Upper lobe of right lung (tissue), 1 donor: Measurements from ENCODE around the gene SPIB. TPM values are rescaled to one million over a fixed set of nuclear protein-coding genes. Genes with fewer than 3 reads are reported as not detected.

Source experiments
- ATAC-seq: fragments of 200-7000 bp; cut with Tn5 transposase; one replicate; pipeline ENCODE4 v1.9.1; 2020; ENCODE audit warnings: mild to moderate bottlenecking, moderate library complexity
- DNase-seq: peaks from one replicate; pipeline ENCODE4 v3.0.0-alpha.2; 2020
- H3K27ac ChIP-seq: fragments of 200-600 bp; one replicate; pipeline ENCODE4 v1.8.0; 2022
- H3K27me3 ChIP-seq: fragments of 200-600 bp; one replicate; pipeline ENCODE4 v1.8.0; 2022; ENCODE audit warnings: mild to moderate bottlenecking
- H3K36me3 ChIP-seq: fragments of 200-600 bp; one replicate; pipeline ENCODE4 v1.8.0; 2022
- H3K4me1 ChIP-seq: fragments of 200-600 bp; one replicate; pipeline ENCODE4 v1.8.0; 2022
- H3K4me3 ChIP-seq: fragments of 200-600 bp; one replicate; pipeline ENCODE4 v1.8.0; 2022; ENCODE audit warnings: mild to moderate bottlenecking
- H3K9me3 ChIP-seq: fragments of 200-600 bp; one replicate; pipeline ENCODE4 v1.8.0; 2022
- intact Hi-C: fragments of 100-400 bp; cut with DNase I; formaldehyde crosslinking; loops from one replicate; pipeline ENCODE4 v1.11.0; 2022
- total RNA-seq: library from RNA; stranded (reverse); fragmentation: NEBNext Ultra II Directional; extraction: Animal tissue kit (Norgen Biotek cat#: 25700); gene quantifications from one replicate; pipeline ENCODE4 v1.2.1, GENCODE V29; 2021
- TF ChIP-seq, protein P1 (sequence below): fragments of 200-600 bp; IDR thresholded peaks from one replicate; pipeline ENCODE4 v1.8.0; 2022; ENCODE audit warnings: antibody characterized with exemption
- donor health status: DM: no; HTN: yes; CAD: no; lungs with severe emphysema.

SPIB gene
- total RNA-seq, 1 donor from 2014 or later = 0.52 TPM

- ATAC-seq (no peak), DNase-seq (no peak)
- Histone ChIP-seq H3K9me3 (no peaks in the 10 kb centered on the region), H3K36me3 (peaks cover 59% of the 10 kb centered on the region), H3K27ac (no peak overlapping the region), H3K4me1 (peaks cover 7% of the 10 kb centered on the region), H3K27me3 (no peaks in the 10 kb centered on the region), H3K4me3 (no peak overlapping the region)
- intact Hi-C loops = no loop called here
- TF ChIP-seq, protein P1, sequence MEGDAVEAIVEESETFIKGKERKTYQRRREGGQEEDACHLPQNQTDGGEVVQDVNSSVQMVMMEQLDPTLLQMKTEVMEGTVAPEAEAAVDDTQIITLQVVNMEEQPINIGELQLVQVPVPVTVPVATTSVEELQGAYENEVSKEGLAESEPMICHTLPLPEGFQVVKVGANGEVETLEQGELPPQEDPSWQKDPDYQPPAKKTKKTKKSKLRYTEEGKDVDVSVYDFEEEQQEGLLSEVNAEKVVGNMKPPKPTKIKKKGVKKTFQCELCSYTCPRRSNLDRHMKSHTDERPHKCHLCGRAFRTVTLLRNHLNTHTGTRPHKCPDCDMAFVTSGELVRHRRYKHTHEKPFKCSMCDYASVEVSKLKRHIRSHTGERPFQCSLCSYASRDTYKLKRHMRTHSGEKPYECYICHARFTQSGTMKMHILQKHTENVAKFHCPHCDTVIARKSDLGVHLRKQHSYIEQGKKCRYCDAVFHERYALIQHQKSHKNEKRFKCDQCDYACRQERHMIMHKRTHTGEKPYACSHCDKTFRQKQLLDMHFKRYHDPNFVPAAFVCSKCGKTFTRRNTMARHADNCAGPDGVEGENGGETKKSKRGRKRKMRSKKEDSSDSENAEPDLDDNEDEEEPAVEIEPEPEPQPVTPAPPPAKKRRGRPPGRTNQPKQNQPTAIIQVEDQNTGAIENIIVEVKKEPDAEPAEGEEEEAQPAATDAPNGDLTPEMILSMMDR = no peak
Measured at GRCh38 chr19:50378169-50378862, 40.4 kb upstream of the SPIB start.

GRCh38 chr19:50378863-50379236, 39.9 kb upstream of the SPIB start:
- no peak for ATAC-seq
- Histone ChIP-seq H3K27ac (no peak overlapping the region), H3K27me3 (no peaks in the 10 kb centered on the region), H3K36me3 (peaks cover 59% of the 10 kb centered on the region), H3K9me3 (no peaks in the 10 kb centered on the region), H3K4me3 (no peak overlapping the region), H3K4me1 (peaks cover 7% of the 10 kb centered on the region)
- intact Hi-C loops = no loop called here
- TF ChIP-seq, protein P1 = no peak
- no peak for DNase-seq

DNA sequence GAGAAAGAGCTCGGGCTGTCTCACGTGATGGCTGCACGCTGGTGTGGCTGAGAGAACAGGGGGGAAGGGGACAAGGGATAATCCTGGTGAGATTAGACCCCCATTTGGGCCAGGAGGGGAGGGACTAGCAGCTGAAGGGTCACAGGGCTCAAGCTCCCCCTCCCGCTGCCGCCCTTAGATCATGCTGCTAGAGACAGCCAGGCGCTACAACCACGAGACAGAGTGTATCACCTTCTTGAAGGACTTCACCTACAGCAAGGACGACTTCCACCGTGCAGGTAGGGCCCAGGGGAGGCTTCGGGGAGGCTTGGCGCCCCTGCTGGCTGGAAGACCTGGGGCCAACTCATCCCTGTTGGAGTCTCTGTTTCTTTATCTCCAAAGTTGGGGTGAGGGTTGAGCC, 39.1 kb upstream of the SPIB start:
- no peak overlapping the region for H3K27ac ChIP-seq
- H3K27me3 ChIP-seq = no peaks in the 10 kb centered on the region
- peaks cover 9% of the 10 kb centered on the region for H3K4me1 ChIP-seq
- H3K36me3 ChIP-seq = peaks cover 59% of the 10 kb centered on the region
- DNase-seq = no peak
- no peaks in the 10 kb centered on the region for H3K9me3 ChIP-seq
- intact Hi-C loops = no loop called here
- H3K4me3 ChIP-seq = no peak overlapping the region
- ATAC-seq = no peak
- TF ChIP-seq, protein P1 = no peak

- Histone ChIP-seq H3K36me3 (peaks cover 59% of the 10 kb centered on the region), H3K27ac (no peak overlapping the region), H3K9me3 (no peaks in the 10 kb centered on the region), H3K4me3 (no peak overlapping the region), H3K4me1 (peaks cover 14% of the 10 kb centered on the region), H3K27me3 (no peaks in the 10 kb centered on the region)
- ATAC-seq (no peak), DNase-seq (peak; percentile 59)
- intact Hi-C loops = no loop called here
- TF ChIP-seq, protein P1 = no peak
Measured at GRCh38 chr19:50380137-50380536, 38.6 kb upstream of the SPIB start.

DNA sequence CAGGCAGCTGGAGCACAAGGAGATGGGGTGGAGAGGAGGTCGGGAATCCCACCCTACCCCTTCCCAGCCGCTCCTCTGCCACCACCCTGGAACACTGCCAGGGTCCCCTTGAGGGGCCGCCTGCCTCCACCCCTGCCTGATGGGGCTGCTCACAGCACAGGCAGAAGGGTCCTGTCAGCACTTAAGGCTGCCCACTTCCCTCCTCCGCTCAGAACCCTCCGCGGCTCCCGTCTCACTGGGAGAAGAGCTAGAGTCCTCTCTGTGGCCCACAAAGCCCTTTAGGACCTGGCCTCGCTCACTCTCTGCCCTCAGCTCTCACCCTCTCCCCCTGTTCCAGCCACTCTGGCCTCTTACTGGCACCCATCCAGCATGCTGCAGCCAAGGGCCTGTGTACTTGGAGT, 38.0 kb upstream of the SPIB start:
- peaks cover 15% of the 10 kb centered on the region for H3K4me1 ChIP-seq
- DNase-seq (peak; percentile 71), ATAC-seq (no peak)
- H3K27me3 ChIP-seq = no peaks in the 10 kb centered on the region
- H3K9me3 ChIP-seq = no peaks in the 10 kb centered on the region
- no peak overlapping the region for H3K4me3 ChIP-seq
- peaks cover 59% of the 10 kb centered on the region for H3K36me3 ChIP-seq
- intact Hi-C loops = no loop called here
- TF ChIP-seq, protein P1 = no peak
- H3K27ac ChIP-seq = no peak overlapping the region
